Fibroblast of lung (primary cell): ENCODE results near the gene DLG2. TPM values are rescaled to one million over a fixed set of nuclear protein-coding genes. Genes with fewer than 3 reads are reported as not detected.

Source experiments
- DNase-seq, 2 donors: peaks; one replicate each; pipeline versions ENCODE4 v3.0.0 to v3.0.0-alpha.2; 2010; ENCODE audit warnings: low read depth in 2 of 2
- H2AFZ ChIP-seq: 2 replicates; pipeline ENCODE4 v1.5.1; 2012; ENCODE audit warnings: low read length, control low read depth, inconsistent platforms
- H3K27ac ChIP-seq: 2 replicates; pipeline ENCODE4 v1.5.1; 2011; ENCODE audit warnings: low read length, control low read depth; ENCODE audit not compliant: insufficient read depth
- H3K27me3 ChIP-seq: 2 replicates; pipeline ENCODE4 v1.5.1; 2011; ENCODE audit warnings: mild to moderate bottlenecking, low read length; ENCODE audit not compliant: control insufficient read depth, insufficient read depth
- H3K36me3 ChIP-seq: 2 replicates; pipeline ENCODE4 v1.5.1; 2011; ENCODE audit warnings: low read length; ENCODE audit not compliant: control insufficient read depth, insufficient read depth
- H3K4me1 ChIP-seq: 2 replicates; pipeline ENCODE4 v1.5.1; 2011; ENCODE audit warnings: low read length; ENCODE audit not compliant: control insufficient read depth, insufficient read depth; ENCODE audit errors: extremely low read depth
- H3K4me2 ChIP-seq: 2 replicates; pipeline ENCODE4 v1.5.1; 2011; ENCODE audit warnings: low read length, control low read depth; ENCODE audit not compliant: insufficient read depth; ENCODE audit errors: extremely low read depth
- H3K4me3 ChIP-seq, 4 experiments: fragments of 200-600 bp in 1 of 4; sonication (generic) in 1 of 4; replicated peaks in 1 of 4; 2 replicates each; pipeline ENCODE4 v1.5.1; 2011 to 2016; ENCODE audit warnings: low read length in 4 of 4, low read depth in 3 of 4, mild to moderate bottlenecking in 3 of 4, control low read depth in 2 of 4, inconsistent platforms in 1 of 4, mixed read lengths in 1 of 4; ENCODE audit not compliant: insufficient read depth in 1 of 4; ENCODE audit errors: control extremely low read depth in 1 of 4
- H3K79me2 ChIP-seq: 2 replicates; pipeline ENCODE4 v1.5.1; 2012; ENCODE audit warnings: mild to moderate bottlenecking, low read length, inconsistent platforms; ENCODE audit not compliant: control insufficient read depth, insufficient read depth
- H3K9ac ChIP-seq: 2 replicates; pipeline ENCODE4 v1.5.1; 2011; ENCODE audit warnings: mild to moderate bottlenecking, low read length, control low read depth; ENCODE audit not compliant: insufficient read depth
- H3K9me3 ChIP-seq: 2 replicates; pipeline ENCODE4 v1.5.1; 2012; ENCODE audit warnings: low read depth, low read length; ENCODE audit not compliant: control insufficient read depth, insufficient read depth
- H4K20me1 ChIP-seq: 2 replicates; pipeline ENCODE4 v1.5.1; 2011; ENCODE audit warnings: low read length; ENCODE audit not compliant: control insufficient read depth, insufficient read depth; ENCODE audit errors: extremely low read depth
- EZH2 ChIP-seq: IDR thresholded peaks from 2 replicates; pipeline ENCODE4 v1.5.1; 2012; ENCODE audit warnings: low read length, control low read depth, mild to moderate bottlenecking; ENCODE audit errors: missing control alignments
- polyA plus RNA-seq, 2 donors: library from polyadenylated mRNA; depleted of rRNA in 1 of 2; stranded (reverse) in 1 of 2; unstranded in 1 of 2; fragments of >200 nt; gene quantifications; 2 replicates each; pipeline ENCODE4 v1.2.1, GENCODE V29; 2011 to 2012; ENCODE audit warnings: missing spikeins in 1 of 2
- total RNA-seq: library from RNA; depleted of rRNA; stranded (reverse); fragments of >200 nt; gene quantifications from 2 replicates; pipeline ENCODE4 v1.2.1, GENCODE V29; 2014
- TF ChIP-seq, protein P1 (sequence below), 2 donors: IDR thresholded peaks in 1 of 2; conservative IDR thresholded peaks in 1 of 2; 1 replicate in 1 of 2; 2 replicates in 1 of 2; pipeline ENCODE4 v1.5.1; 2011 to 2012; ENCODE audit warnings: low read length in 2 of 2, control low read depth in 1 of 2, inconsistent platforms in 1 of 2, low read depth in 1 of 2, mild to moderate bottlenecking in 1 of 2

The DLG2 gene
- total and polyA plus RNA-seq, 2 donors (not counting 1 experiment from before 2014, with no cell fraction given): 0.77 to 2.3 TPM

DNA sequence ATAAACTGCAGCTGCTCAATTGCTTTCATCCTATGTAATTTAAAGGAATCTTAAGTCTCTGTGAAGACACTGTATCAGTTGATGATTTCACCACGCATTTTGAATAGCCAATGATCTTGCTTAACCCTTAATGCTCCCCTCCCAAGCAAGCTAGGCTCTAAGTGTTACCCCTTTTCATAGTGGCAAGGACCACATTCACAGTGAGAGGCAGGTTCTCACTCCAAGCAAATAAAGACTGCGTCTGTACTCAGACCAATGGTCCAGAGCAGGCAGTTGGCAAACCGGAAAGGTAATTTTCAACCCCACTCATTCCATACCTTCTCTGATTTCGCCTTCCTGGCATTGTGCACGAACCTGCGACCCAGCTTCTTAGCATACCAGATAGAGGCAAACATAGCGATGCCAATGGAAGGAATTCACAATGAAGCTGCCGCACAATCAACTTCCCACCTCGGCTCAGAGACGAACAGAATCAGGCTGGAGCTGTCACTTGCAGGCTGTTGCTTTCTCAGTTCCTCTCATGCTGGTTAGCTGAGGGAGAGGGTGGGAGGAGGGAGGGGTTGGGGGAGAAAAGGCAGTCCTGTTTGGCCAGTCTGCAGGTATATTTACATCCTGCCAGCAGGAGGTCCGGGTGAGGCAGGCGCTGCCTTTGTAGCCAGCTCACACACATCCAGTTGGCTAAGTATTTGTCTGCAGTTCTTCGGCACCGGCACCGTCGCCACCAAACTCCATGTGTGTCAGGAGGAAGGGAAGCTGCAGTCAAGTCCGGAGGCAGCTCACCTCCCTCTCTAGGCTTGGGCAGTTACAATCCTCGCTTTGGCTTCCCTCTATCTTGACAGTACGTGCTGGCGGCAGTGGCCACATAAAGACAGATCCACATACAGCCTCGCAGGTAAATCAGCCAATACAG, 1189.8 kb downstream of the DLG2 start:
- Histone ChIP-seq H3K9me3 (no peaks in the 10 kb centered on the region), H4K20me1 (no peaks in the 10 kb centered on the region), H3K4me1 (no peaks in the 10 kb centered on the region), H3K27ac (no peak overlapping the region), H3K4me2 (no peak overlapping the region), H3K79me2 (no peaks in the 10 kb centered on the region), H3K4me3 (no peak overlapping the region), H3K9ac (no peak overlapping the region), H3K36me3 (no peaks in the 10 kb centered on the region), H2AFZ (no peak overlapping the region), H3K27me3 (no peaks in the 10 kb centered on the region)
- TF ChIP-seq, protein P1, sequence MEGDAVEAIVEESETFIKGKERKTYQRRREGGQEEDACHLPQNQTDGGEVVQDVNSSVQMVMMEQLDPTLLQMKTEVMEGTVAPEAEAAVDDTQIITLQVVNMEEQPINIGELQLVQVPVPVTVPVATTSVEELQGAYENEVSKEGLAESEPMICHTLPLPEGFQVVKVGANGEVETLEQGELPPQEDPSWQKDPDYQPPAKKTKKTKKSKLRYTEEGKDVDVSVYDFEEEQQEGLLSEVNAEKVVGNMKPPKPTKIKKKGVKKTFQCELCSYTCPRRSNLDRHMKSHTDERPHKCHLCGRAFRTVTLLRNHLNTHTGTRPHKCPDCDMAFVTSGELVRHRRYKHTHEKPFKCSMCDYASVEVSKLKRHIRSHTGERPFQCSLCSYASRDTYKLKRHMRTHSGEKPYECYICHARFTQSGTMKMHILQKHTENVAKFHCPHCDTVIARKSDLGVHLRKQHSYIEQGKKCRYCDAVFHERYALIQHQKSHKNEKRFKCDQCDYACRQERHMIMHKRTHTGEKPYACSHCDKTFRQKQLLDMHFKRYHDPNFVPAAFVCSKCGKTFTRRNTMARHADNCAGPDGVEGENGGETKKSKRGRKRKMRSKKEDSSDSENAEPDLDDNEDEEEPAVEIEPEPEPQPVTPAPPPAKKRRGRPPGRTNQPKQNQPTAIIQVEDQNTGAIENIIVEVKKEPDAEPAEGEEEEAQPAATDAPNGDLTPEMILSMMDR (conservative IDR thresholded peaks at IDR 0.05 in 1 of 2, IDR thresholded peaks at IDR 0.05 in 1 of 2; ENCODE audit: low read depth in 1 of 2, low read length in 2 of 2): no peak
- TF ChIP-seq EZH2: no peak
- peak in 1 of 2 donors; percentile 10 for DNase-seq

DNA sequence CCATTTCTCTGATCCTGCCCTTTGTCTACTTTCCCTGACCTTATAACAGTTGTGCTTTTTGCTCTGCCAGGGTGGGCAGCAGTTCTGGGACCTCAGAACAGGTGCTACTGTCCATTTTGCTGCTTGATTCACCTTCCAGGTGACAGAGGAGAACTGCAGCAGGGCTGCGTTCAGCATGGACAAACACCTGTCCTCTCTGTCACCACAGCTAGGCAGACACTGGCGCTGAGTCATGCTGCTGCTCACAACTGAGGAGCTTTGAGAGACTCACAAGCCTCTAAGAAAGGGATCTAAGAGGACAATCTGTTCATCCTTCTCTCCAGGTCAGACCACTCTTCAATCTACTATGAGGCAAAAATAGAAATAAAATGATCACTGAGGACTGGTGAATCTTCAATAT, 1196.5 kb downstream of the DLG2 start:
- Histone ChIP-seq H3K4me3 (no peak overlapping the region), H3K9ac (no peak overlapping the region), H3K27ac (no peak overlapping the region), H3K4me2 (no peak overlapping the region), H3K4me1 (no peaks in the 10 kb centered on the region), H3K36me3 (no peaks in the 10 kb centered on the region), H3K27me3 (no peaks in the 10 kb centered on the region), H3K79me2 (no peaks in the 10 kb centered on the region), H4K20me1 (no peaks in the 10 kb centered on the region), H2AFZ (no peak overlapping the region), H3K9me3 (no peaks in the 10 kb centered on the region)
- TF ChIP-seq EZH2: no peak
- TF ChIP-seq, protein P1 (conservative IDR thresholded peaks at IDR 0.05 in 1 of 2, IDR thresholded peaks at IDR 0.05 in 1 of 2; ENCODE audit: low read depth in 1 of 2, low read length in 2 of 2): no peak
- no peak for DNase-seq

DNA sequence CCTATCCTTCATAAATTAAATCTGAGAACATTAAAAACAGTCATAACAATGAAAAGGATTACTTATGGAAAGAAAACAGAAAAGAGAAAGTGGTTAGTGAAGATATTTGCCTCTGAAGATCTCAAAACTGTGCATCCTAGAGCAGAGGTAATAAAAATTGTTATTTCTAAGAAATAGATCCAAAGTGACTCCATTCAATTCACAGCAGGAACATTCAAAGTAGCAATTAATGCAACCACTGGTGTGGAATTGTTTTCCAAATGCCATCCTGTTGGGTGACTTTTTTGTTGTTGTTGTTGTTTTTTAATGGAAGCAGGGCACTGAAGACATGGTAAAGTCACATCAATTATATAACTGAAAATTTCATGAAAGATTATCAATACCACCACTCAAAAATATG, 1201.5 kb downstream of the DLG2 start:
- H3K9ac ChIP-seq: no peak overlapping the region
- H3K4me1 ChIP-seq: no peaks in the 10 kb centered on the region
- H3K36me3 ChIP-seq: no peaks in the 10 kb centered on the region
- H3K4me2 ChIP-seq: no peak overlapping the region
- no peak overlapping the region for H3K27ac ChIP-seq
- TF ChIP-seq, protein P1 (conservative IDR thresholded peaks at IDR 0.05 in 1 of 2, IDR thresholded peaks at IDR 0.05 in 1 of 2; ENCODE audit: low read depth in 1 of 2, low read length in 2 of 2): no peak
- TF ChIP-seq EZH2: no peak
- no peaks in the 10 kb centered on the region for H3K27me3 ChIP-seq
- H3K4me3 ChIP-seq: no peak overlapping the region
- DNase-seq: no peak
- H2AFZ ChIP-seq: no peak overlapping the region
- H4K20me1 ChIP-seq: no peaks in the 10 kb centered on the region
- no peaks in the 10 kb centered on the region for H3K9me3 ChIP-seq
- H3K79me2 ChIP-seq: no peaks in the 10 kb centered on the region
